Neural progenitor cell (in vitro differentiated cells): ENCODE results near the gene ZNF771.

Source experiments
- CTCF ChIP-seq: fragments of 200-600 bp; sonication (generic); IDR thresholded peaks from 2 replicates; pipeline ENCODE4 v1.5.1; 2017; ENCODE audit warnings: antibody characterized with exemption, mild to moderate bottlenecking
- EZH2phosphoT487 ChIP-seq: fragments of 200-600 bp; sonication (generic); IDR thresholded peaks from 2 replicates; pipeline ENCODE4 v1.6.1; 2017; ENCODE audit warnings: antibody characterized with exemption

- TF ChIP-seq EZH2phosphoT487 (no peak), CTCF (no peak)
Measured at GRCh38 chr16:30358990-30359870, 48.2 kb upstream of the ZNF771 start.
